ENCODE measurements around the gene EHHADH. TPM values are rescaled to one million over a fixed set of nuclear protein-coding genes. Genes with fewer than 3 reads are reported as not detected.

The EHHADH gene
- total and polyA plus RNA-seq, 9 of the 15 experiments (the other 6 are each of a cell fraction or from before 2014, with no cell fraction given): 3.6 to 6.4 (median 5.4) TPM

GRCh38 chr3:185175370-185175987, 78.4 kb downstream of the EHHADH start (continued):
- TF ChIP-seq CGGBP1 (CRISPR knock-in tag; IDR thresholded peaks at IDR 0.05): no peak
- TF ChIP-seq EGR1 (conservative IDR thresholded peaks at IDR 0.05): no peak
- 0 out of 2 replicates have a peak, but pooled peaks have one; percentile 38 for TF ChIP-seq ZBTB7A (IDR thresholded peaks at IDR 0.05; ENCODE audit: borderline replicate concordance, control insufficient read depth, low read depth, low read length)
- no peak for TF ChIP-seq ZBTB43 (CRISPR knock-in tag; IDR thresholded peaks at IDR 0.05)
- peak; percentile 87; the same call in 1 of the 2 replicates for TF ChIP-seq SMAD4 (CRISPR knock-in tag; conservative IDR thresholded peaks at IDR 0.05)
- TF ChIP-seq PPARD (CRISPR knock-in tag; IDR thresholded peaks at IDR 0.05): no peak
- peak; percentile 69 for TF ChIP-seq CBFA2T3 (IDR thresholded peaks at IDR 0.05)
- TF ChIP-seq ATF2 (CRISPR knock-in tag; IDR thresholded peaks at IDR 0.05): no peak
- TF ChIP-seq ZNF695 (CRISPR knock-in tag; IDR thresholded peaks at IDR 0.05): no peak
- peak; percentile 89 for TF ChIP-seq TFAP4 (CRISPR knock-in tag; IDR thresholded peaks at IDR 0.05; ENCODE audit: borderline replicate concordance)
- TF ChIP-seq ZFP91 (CRISPR knock-in tag; IDR thresholded peaks at IDR 0.05): no peak
- peak; percentile 73 for TF ChIP-seq ZFP36 (IDR thresholded peaks at IDR 0.05; ENCODE audit: low read depth, low read length, partially characterized antibody)
- TF ChIP-seq ZNF740 (CRISPR knock-in tag; IDR thresholded peaks at IDR 0.05): peak; percentile 67; the same call in 1 of the 2 replicates
- peak in 1 of 2 experiments; percentile 71; a peak in 1 of 4 replicates for TF ChIP-seq ZNF740 (tag; IDR thresholded peaks at IDR 0.05)
- no peak for TF ChIP-seq SRSF7 (optimal IDR thresholded peaks at IDR 0.05; ENCODE audit: low read depth, low read length)
- TF ChIP-seq E2F3 (CRISPR knock-in tag; IDR thresholded peaks at IDR 0.05): peak; percentile 53; the same call in 1 of the 2 replicates
- TF ChIP-seq FOXM1 (IDR thresholded peaks at IDR 0.05; ENCODE audit: low read depth): peak; percentile 26; the same call in 1 of the 2 replicates
- no peak for TF ChIP-seq FOXM1 (CRISPR knock-in tag; IDR thresholded peaks at IDR 0.05; ENCODE audit: low read depth)
- TF ChIP-seq ZNF124 (CRISPR knock-in tag; IDR thresholded peaks at IDR 0.05): no peak
- peak; percentile 87; the same call in 1 of the 2 replicates for TF ChIP-seq GTF2E2 (tag; IDR thresholded peaks at IDR 0.05)
- TF ChIP-seq ZNF316 (IDR thresholded peaks at IDR 0.05): peak; percentile 44
- TF ChIP-seq PCBP2 (IDR thresholded peaks at IDR 0.05; ENCODE audit: low read depth, low read length, poor library complexity, severe bottlenecking): no peak
- TF ChIP-seq XRCC4 (IDR thresholded peaks at IDR 0.05; ENCODE audit: extremely low read depth, insufficient read depth, insufficient read length): no peak

All from K562 (cell line).